OCI-LY7 (cell line): ENCODE measurements around the gene HLCS. TPM values are rescaled to one million over a fixed set of nuclear protein-coding genes. Genes with fewer than 3 reads are reported as not detected.

ENCODE experiments used
- BruUV-seq: library from RNA; stranded (reverse); fragments of 400-500 nt; replicated peaks from 2 replicates; lab custom pipeline; 2021; lab: Mats Ljungman, UMichigan
- CTCF ChIA-PET: fragments of 300-600 bp; sonication (Branson Sonifier 250); formaldehyde crosslinking; loops from one replicate; lab custom pipeline; 2022; ENCODE audit warnings: antibody characterized with exemption; ENCODE audit not compliant: unreplicated experiment; lab: Charles Lee
- POLR2A ChIA-PET: fragments of 300-600 bp; sonication (Branson Sonifier 250); formaldehyde crosslinking; loops from one replicate; lab custom pipeline; 2022; ENCODE audit warnings: antibody characterized with exemption; lab: Charles Lee
- DNase-seq: peaks from one replicate; pipeline ENCODE4 v3.0.0-alpha.2; 2015; ENCODE audit warnings: low spot score
- H2AFZ ChIP-seq: fragments of 200-600 bp; sonication (generic), shearing (Covaris generic); 2 replicates; pipeline ENCODE4 v1.6.1; 2014; ENCODE audit warnings: mild to moderate bottlenecking, antibody characterized with exemption, low read length, moderate library complexity
- H3K27ac ChIP-seq: fragments of 200-600 bp; sonication (generic); 2 replicates; pipeline ENCODE4 v1.5.1; 2014; ENCODE audit warnings: mixed run types, low read depth, mild to moderate bottlenecking, moderate library complexity, low read length, inconsistent platforms; ENCODE audit not compliant: poor library complexity, severe bottlenecking
- H3K36me3 ChIP-seq: fragments of 200-600 bp; sonication (generic); 2 replicates; pipeline ENCODE4 v1.6.1; 2014; ENCODE audit warnings: mild to moderate bottlenecking, antibody characterized with exemption, low read length, moderate library complexity, mixed read lengths; ENCODE audit not compliant: insufficient read depth
- H3K4me1 ChIP-seq: fragments of 200-600 bp; sonication (generic); 2 replicates; pipeline ENCODE4 v1.5.1; 2014; ENCODE audit warnings: mild to moderate bottlenecking, low read length; ENCODE audit not compliant: insufficient read depth, poor library complexity, severe bottlenecking
- H3K4me2 ChIP-seq: fragments of 200-600 bp; sonication (generic); 2 replicates; pipeline ENCODE4 v1.6.1; 2014; ENCODE audit warnings: mild to moderate bottlenecking, low read length
- H3K4me3 ChIP-seq: fragments of 200-600 bp; sonication (generic); 2 replicates; pipeline ENCODE4 v1.5.1; 2014; ENCODE audit warnings: mild to moderate bottlenecking, low read depth, low read length; ENCODE audit not compliant: poor library complexity, severe bottlenecking
- H3K79me2 ChIP-seq: fragments of 200-600 bp; sonication (generic); 2 replicates; pipeline ENCODE4 v1.6.1; 2016; ENCODE audit warnings: low read depth, mild to moderate bottlenecking, low read length, moderate library complexity, mixed read lengths; ENCODE audit not compliant: insufficient read depth
- H3K9me2 ChIP-seq: fragments of 200-600 bp; sonication (generic); 2 replicates; pipeline ENCODE4 v1.6.1; 2016; ENCODE audit warnings: mild to moderate bottlenecking, low read length, mixed read lengths; ENCODE audit not compliant: insufficient read depth
- H3K9me3 ChIP-seq: fragments of 200-600 bp; sonication (generic); 2 replicates; pipeline ENCODE4 v1.6.1; 2014; ENCODE audit warnings: mild to moderate bottlenecking, mixed run types, low read length, mixed read lengths
- H4K20me1 ChIP-seq: fragments of 200-600 bp; sonication (generic); 2 replicates; pipeline ENCODE4 v1.6.1; 2014; ENCODE audit warnings: mild to moderate bottlenecking, antibody characterized with exemption, low read length, moderate library complexity, mixed read lengths; ENCODE audit not compliant: insufficient read depth
- EZH2phosphoT487 ChIP-seq: fragments of 200-600 bp; sonication (generic); IDR thresholded peaks from 2 replicates; pipeline ENCODE4 v1.6.1; 2018; ENCODE audit warnings: low read depth, borderline replicate concordance, mild to moderate bottlenecking, mixed run types, antibody characterized with exemption, low read length, moderate library complexity, mixed read lengths
- intact Hi-C: fragments of 100-400 bp; cut with micrococcal nuclease; formaldehyde crosslinking; loops from one replicate; pipeline ENCODE4 v1.10.0; 2022; ENCODE audit not compliant: unreplicated experiment
- total RNA-seq, 2 experiments: library from RNA; depleted of rRNA in 1 of 2; stranded (reverse); fragments of >200 nt in 1 of 2; shearing (Covaris generic) in 1 of 2; gene quantifications; 2 replicates each; pipeline ENCODE4 v1.2.3, GENCODE V29; 2014 to 2022
- TF ChIP-seq, protein P1 (sequence below): fragments of 200-600 bp; sonication (generic); conservative IDR thresholded peaks from 2 replicates; pipeline ENCODE4 v1.5.1; 2014; ENCODE audit warnings: mild to moderate bottlenecking, antibody characterized with exemption, low read length, moderate library complexity, mixed read lengths

The HLCS gene
- total RNA-seq, 2 experiments from 2014 or later = 12.0 to 20.9 TPM

GRCh38 chr21:36791695-36792470 lies 174.6 kb downstream of the HLCS start:
- H3K79me2 ChIP-seq = no peaks in the 10 kb centered on the region
- H4K20me1 ChIP-seq = no peaks in the 10 kb centered on the region
- no peak for DNase-seq
- intact Hi-C loops = no loop called here
- H3K4me3 ChIP-seq = no peak overlapping the region
- CTCF ChIA-PET = no interaction called here
- no peaks in the 10 kb centered on the region for H3K9me3 ChIP-seq
- H3K9me2 ChIP-seq = no peaks in the 10 kb centered on the region
- no peak overlapping the region for H3K27ac ChIP-seq
- H2AFZ ChIP-seq = no peak overlapping the region
- H3K4me1 ChIP-seq = no peaks in the 10 kb centered on the region
- no TSS peak for BruUV-seq
- TF ChIP-seq, protein P1, sequence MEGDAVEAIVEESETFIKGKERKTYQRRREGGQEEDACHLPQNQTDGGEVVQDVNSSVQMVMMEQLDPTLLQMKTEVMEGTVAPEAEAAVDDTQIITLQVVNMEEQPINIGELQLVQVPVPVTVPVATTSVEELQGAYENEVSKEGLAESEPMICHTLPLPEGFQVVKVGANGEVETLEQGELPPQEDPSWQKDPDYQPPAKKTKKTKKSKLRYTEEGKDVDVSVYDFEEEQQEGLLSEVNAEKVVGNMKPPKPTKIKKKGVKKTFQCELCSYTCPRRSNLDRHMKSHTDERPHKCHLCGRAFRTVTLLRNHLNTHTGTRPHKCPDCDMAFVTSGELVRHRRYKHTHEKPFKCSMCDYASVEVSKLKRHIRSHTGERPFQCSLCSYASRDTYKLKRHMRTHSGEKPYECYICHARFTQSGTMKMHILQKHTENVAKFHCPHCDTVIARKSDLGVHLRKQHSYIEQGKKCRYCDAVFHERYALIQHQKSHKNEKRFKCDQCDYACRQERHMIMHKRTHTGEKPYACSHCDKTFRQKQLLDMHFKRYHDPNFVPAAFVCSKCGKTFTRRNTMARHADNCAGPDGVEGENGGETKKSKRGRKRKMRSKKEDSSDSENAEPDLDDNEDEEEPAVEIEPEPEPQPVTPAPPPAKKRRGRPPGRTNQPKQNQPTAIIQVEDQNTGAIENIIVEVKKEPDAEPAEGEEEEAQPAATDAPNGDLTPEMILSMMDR = no peak
- TF ChIP-seq EZH2phosphoT487 = no peak
- POLR2A ChIA-PET = interaction anchor here (0.8 kb wide), 1 partner anchor 46 kb away, joined by 5 read pairs; no protein-coding TSS in a partner anchor
- H3K4me2 ChIP-seq = no peak overlapping the region
- H3K36me3 ChIP-seq = no peaks in the 10 kb centered on the region

- Histone ChIP-seq H3K4me1 (no peaks in the 10 kb centered on the region), H4K20me1 (no peaks in the 10 kb centered on the region), H3K79me2 (no peaks in the 10 kb centered on the region), H3K36me3 (no peaks in the 10 kb centered on the region), H3K4me2 (no peak overlapping the region), H3K27ac (no peak overlapping the region), H3K4me3 (no peak overlapping the region), H2AFZ (no peak overlapping the region), H3K9me2 (no peaks in the 10 kb centered on the region), H3K9me3 (no peaks in the 10 kb centered on the region)
- DNase-seq = no peak
- BruUV-seq = no TSS peak
- ChIA-PET CTCF (no interaction called here), POLR2A (no interaction called here)
- intact Hi-C loops = no loop called here
- TF ChIP-seq EZH2phosphoT487 = no peak
- TF ChIP-seq, protein P1 = no peak
Measured at GRCh38 chr21:36791180-36791579, 175.3 kb downstream of the HLCS start.

GRCh38 chr21:36790616-36791015 lies 175.9 kb downstream of the HLCS start:
- Histone ChIP-seq H2AFZ (no peak overlapping the region), H3K27ac (no peak overlapping the region), H3K9me3 (no peaks in the 10 kb centered on the region), H3K4me2 (no peak overlapping the region), H4K20me1 (no peaks in the 10 kb centered on the region), H3K4me1 (no peaks in the 10 kb centered on the region), H3K36me3 (no peaks in the 10 kb centered on the region), H3K79me2 (no peaks in the 10 kb centered on the region), H3K9me2 (no peaks in the 10 kb centered on the region), H3K4me3 (no peak overlapping the region)
- intact Hi-C loops = no loop called here
- BruUV-seq = no TSS peak
- TF ChIP-seq, protein P1 = no peak
- no peak for TF ChIP-seq EZH2phosphoT487
- POLR2A ChIA-PET = no interaction called here
- CTCF ChIA-PET = no interaction called here
- DNase-seq = no peak
